GM18511 (cell line): ENCODE results near the gene PITPNB.

Source experiments
- ATAC-seq: cut with Tn5 transposase; IDR thresholded peaks from one replicate; pipeline ENCODE4 v1.9.1; 2021; ENCODE audit warnings: mild to moderate bottlenecking, moderate library complexity; ENCODE audit not compliant: unreplicated experiment

PITPNB gene

GRCh38 chr22:27863001-27863400 is 56.1 kb downstream of the PITPNB start:
- no peak for ATAC-seq

- ATAC-seq, result no peak
Measured at GRCh38 chr22:27859336-27859735, 59.7 kb downstream of the PITPNB start.

- ATAC-seq, result no peak
Measured at GRCh38 chr22:27858626-27859025, 60.4 kb downstream of the PITPNB start.

- ATAC-seq, result no peak
Measured at GRCh38 chr22:27857443-27857842, 61.6 kb downstream of the PITPNB start.

GRCh38 chr22:27856386-27856785 is 62.7 kb downstream of the PITPNB start:
- no peak for ATAC-seq

- no peak for ATAC-seq
Measured at GRCh38 chr22:27853424-27853823, 65.6 kb downstream of the PITPNB start.

- ATAC-seq, result no peak
Measured at GRCh38 chr22:27851974-27852746, 66.9 kb downstream of the PITPNB start.

GRCh38 chr22:27850000-27850521 is 69.0 kb downstream of the PITPNB start:
- no peak for ATAC-seq

- no peak for ATAC-seq
Measured at GRCh38 chr22:27848005-27848404, 71.1 kb downstream of the PITPNB start.

- no peak for ATAC-seq
Measured at GRCh38 chr22:27846910-27847309, 72.1 kb downstream of the PITPNB start.

- ATAC-seq, result no peak
Measured at GRCh38 chr22:27846248-27846757, 72.8 kb downstream of the PITPNB start.

- ATAC-seq, result no peak
Measured at GRCh38 chr22:27845644-27846043, 73.4 kb downstream of the PITPNB start.

- no peak for ATAC-seq
Measured at GRCh38 chr22:27844656-27845591, 74.1 kb downstream of the PITPNB start.

GRCh38 chr22:27844256-27844655 is 74.8 kb downstream of the PITPNB start:
- no peak for ATAC-seq

GRCh38 chr22:27843441-27843840 is 75.6 kb downstream of the PITPNB start:
- ATAC-seq, result no peak

- ATAC-seq, result no peak
Measured at GRCh38 chr22:27842669-27843431, 76.2 kb downstream of the PITPNB start.

GRCh38 chr22:27842201-27842600 is 76.9 kb downstream of the PITPNB start:
- ATAC-seq, result no peak

- no peak for ATAC-seq
Measured at GRCh38 chr22:27840436-27840835, 78.6 kb downstream of the PITPNB start.

GRCh38 chr22:27839057-27839660 is 79.9 kb downstream of the PITPNB start:
- no peak for ATAC-seq

- ATAC-seq, result no peak
Measured at GRCh38 chr22:27836181-27836580, 82.9 kb downstream of the PITPNB start.
